HEK293 (cell line): ENCODE data around the gene BCL6.

Experiments used
- CTCF ChIA-PET: fragments of 350-600 bp; formaldehyde crosslinking; extraction: SDS; loops from one replicate; lab custom pipeline; 2021; ENCODE audit warnings: antibody characterized with exemption; lab: Yijun Ruan, JAX
- POLR2A ChIA-PET: fragments of 300-600 bp; formaldehyde crosslinking; extraction: SDS; loops from one replicate; lab custom pipeline; 2020; ENCODE audit warnings: antibody characterized with exemption, inconsistent platforms; lab: Yijun Ruan, JAX
- H3K27ac ChIP-seq: fragments of 200-500 bp; sonication (Bioruptor generic); 2 replicates; pipeline ENCODE4 v1.5.1; 2014; ENCODE audit warnings: low read depth, low read length, control low read depth, inconsistent platforms; ENCODE audit errors: extremely low read depth
- H3K36me3 ChIP-seq, 2 experiments: fragments of 200-500 bp in 1 of 2; sonication (Bioruptor generic) in 1 of 2; 1 replicate in 1 of 2; 2 replicates in 1 of 2; pipeline ENCODE4 v1.5.1; 2014 to 2017; ENCODE audit warnings: inconsistent platforms in 2 of 2, low read length in 2 of 2; ENCODE audit not compliant: control insufficient read depth in 2 of 2, insufficient read depth in 1 of 2
- H3K4me1 ChIP-seq: fragments of 200-500 bp; sonication (Bioruptor generic); 2 replicates; pipeline ENCODE4 v1.5.1; 2014; ENCODE audit warnings: mild to moderate bottlenecking, low read length, inconsistent platforms; ENCODE audit not compliant: control insufficient read depth, insufficient read depth
- H3K4me3 ChIP-seq: 2 replicates; pipeline ENCODE4 v1.5.1; 2011; ENCODE audit warnings: low read depth, mild to moderate bottlenecking, control low read depth, low read length, moderate library complexity
- H3K9me3 ChIP-seq: fragments of 200-500 bp; sonication (Bioruptor generic); 2 replicates; pipeline ENCODE4 v1.5.1; 2014; ENCODE audit warnings: low read depth, low read length, inconsistent platforms; ENCODE audit not compliant: control insufficient read depth, insufficient read depth
- BCL11B ChIP-seq: fragments of 450-650 bp; formaldehyde crosslinking; IDR thresholded peaks from 2 replicates; pipeline ENCODE4 v1.5.1; 2016; ENCODE audit warnings: low read depth, missing biosample characterization, missing genetic modification characterization
- KLF9 ChIP-seq: fragments of 450-650 bp; formaldehyde crosslinking; IDR thresholded peaks from 2 replicates; pipeline ENCODE4 v1.5.1; 2016; ENCODE audit warnings: missing biosample characterization, missing genetic modification characterization, low read depth
- MYNN ChIP-seq: fragments of 450-650 bp; formaldehyde crosslinking; IDR thresholded peaks from 2 replicates; pipeline ENCODE4 v1.5.1; 2016; ENCODE audit warnings: missing biosample characterization, missing genetic modification characterization, borderline replicate concordance
- PRDM10 ChIP-seq: fragments of 450-650 bp; formaldehyde crosslinking; IDR thresholded peaks from 2 replicates; pipeline ENCODE4 v1.5.1; 2016; ENCODE audit warnings: missing biosample characterization, missing genetic modification characterization
- REST ChIP-seq: fragments of 450-650 bp; formaldehyde crosslinking; IDR thresholded peaks from 2 replicates; pipeline ENCODE4 v1.5.1; 2016; ENCODE audit warnings: missing biosample characterization, missing genetic modification characterization
- ZFP41 ChIP-seq: fragments of 450-650 bp; formaldehyde crosslinking; IDR thresholded peaks from 2 replicates; pipeline ENCODE4 v1.5.1; 2016; ENCODE audit warnings: missing biosample characterization, missing genetic modification characterization, borderline replicate concordance
- ZNF121 ChIP-seq: fragments of 450-650 bp; formaldehyde crosslinking; IDR thresholded peaks from 2 replicates; pipeline ENCODE4 v1.5.1; 2016; ENCODE audit warnings: missing biosample characterization, missing genetic modification characterization
- ZNF138 ChIP-seq: fragments of 450-650 bp; formaldehyde crosslinking; IDR thresholded peaks from 2 replicates; pipeline ENCODE4 v1.5.1; 2016; ENCODE audit warnings: missing biosample characterization, missing genetic modification characterization, borderline replicate concordance
- ZNF19 ChIP-seq: fragments of 450-650 bp; formaldehyde crosslinking; IDR thresholded peaks from 2 replicates; pipeline ENCODE4; 2016; ENCODE audit warnings: missing biosample characterization, missing genetic modification characterization, low read depth
- ZNF239 ChIP-seq: fragments of 450-650 bp; formaldehyde crosslinking; IDR thresholded peaks from 2 replicates; pipeline ENCODE4 v1.5.1; 2016; ENCODE audit warnings: missing biosample characterization, missing genetic modification characterization
- ZNF280D ChIP-seq: fragments of 450-650 bp; formaldehyde crosslinking; IDR thresholded peaks from 2 replicates; pipeline ENCODE4 v1.5.1; 2016; ENCODE audit warnings: missing biosample characterization, missing genetic modification characterization
- ZNF549 ChIP-seq: fragments of 450-650 bp; IDR thresholded peaks from 2 replicates; pipeline ENCODE4 v1.5.1; 2018; ENCODE audit warnings: missing biosample characterization, missing genetic modification characterization, mild to moderate bottlenecking, inconsistent platforms, moderate library complexity
- ZNF777 ChIP-seq: fragments of 450-650 bp; formaldehyde crosslinking; IDR thresholded peaks from 2 replicates; pipeline ENCODE4 v1.5.1; 2017; ENCODE audit warnings: missing biosample characterization, missing genetic modification characterization, borderline replicate concordance

The BCL6 gene

GRCh38 chr3:187735837-187736236 lies 9.4 kb downstream of the BCL6 start:
- ChIA-PET POLR2A (interaction anchor here (0.6 kb wide), 1 partner anchor 1218 kb away, joined by 3 read pairs; no protein-coding TSS in a partner anchor), CTCF (interaction anchor here (1.2 to 5.7 kb wide), 2 partner anchors 21 to 1218 kb away, joined by 3 to 205 read pairs; no protein-coding TSS in a partner anchor)
- Histone ChIP-seq H3K36me3 (peaks cover 0 to 25% of the 10 kb centered on the region in 2 experiments; a peak in 1 of 3 replicates), H3K27ac (no peak overlapping the region), H3K9me3 (no peaks in the 10 kb centered on the region), H3K4me3 (no peak overlapping the region), H3K4me1 (no peaks in the 10 kb centered on the region)
- TF ChIP-seq ZNF239 (no peak), BCL11B (tag by site-specific recombination) (no peak), ZNF121 (tag by site-specific recombination) (no peak), ZNF549 (tag by site-specific recombination) (no peak), KLF9 (tag by site-specific recombination) (no peak), ZNF138 (no peak), ZNF777 (no peak)

- POLR2A ChIA-PET: interaction anchor here (0.6 kb wide), 1 partner anchor 1218 kb away, joined by 3 read pairs; no protein-coding TSS in a partner anchor
- H3K4me3 ChIP-seq: no peak overlapping the region
- CTCF ChIA-PET: no interaction called here
These were observed 9.9 kb downstream of the BCL6 start for GRCh38 chr3:187735383-187735782.

More at GRCh38 chr3:187735383-187735782, 9.9 kb downstream of the BCL6 start:
- Histone ChIP-seq H3K4me1 (no peaks in the 10 kb centered on the region), H3K36me3 (peaks cover 0 to 30% of the 10 kb centered on the region in 2 experiments; a peak in 1 of 3 replicates), H3K27ac (no peak overlapping the region), H3K9me3 (no peaks in the 10 kb centered on the region)
- no peak for TF ChIP-seq MYNN (tag by site-specific recombination)
- TF ChIP-seq ZNF280D (tag by site-specific recombination): no peak
- TF ChIP-seq PRDM10 (tag by site-specific recombination): no peak
- TF ChIP-seq ZNF19: no peak
- TF ChIP-seq ZNF239: no peak
- TF ChIP-seq ZFP41 (tag by site-specific recombination): no peak
- TF ChIP-seq REST (tag by site-specific recombination): no peak
